ENCODE results near the gene ITSN1. TPM values are rescaled to one million over a fixed set of nuclear protein-coding genes. Genes with fewer than 3 reads are reported as not detected.

ITSN1 gene
- total RNA-seq, 1 experiment from 2014 or later: 50.8 TPM

GRCh38 chr21:33841561-33841960 is 199.3 kb downstream of the ITSN1 start:
- H3K27me3 ChIP-seq: no peaks in the 10 kb centered on the region
- H3K9me3 ChIP-seq (replicated peaks): no peaks in the 10 kb centered on the region
- peaks cover 21% of the 10 kb centered on the region; the same call in 1 of the 2 replicates for H3K4me1 ChIP-seq
- no peaks in the 10 kb centered on the region; the same call in 1 of the 2 replicates for H3K36me3 ChIP-seq
- no peak overlapping the region for H3K27ac ChIP-seq
- no peak overlapping the region for H3K4me3 ChIP-seq
- no peak for DNase-seq

- H3K4me1 ChIP-seq: peaks cover 37% of the 10 kb centered on the region
- no peak for DNase-seq
- H3K9me3 ChIP-seq (replicated peaks): no peaks in the 10 kb centered on the region
- no peak overlapping the region for H3K4me3 ChIP-seq
- no peaks in the 10 kb centered on the region for H3K36me3 ChIP-seq
- no peaks in the 10 kb centered on the region for H3K27me3 ChIP-seq
- H3K27ac ChIP-seq: no peak overlapping the region
These were observed 200.9 kb downstream of the ITSN1 start for GRCh38 chr21:33843216-33843615.

GRCh38 chr21:33844104-33844889 is 202.0 kb downstream of the ITSN1 start:
- no peak overlapping the region for H3K4me3 ChIP-seq
- peaks cover 46% of the 10 kb centered on the region for H3K4me1 ChIP-seq
- H3K27me3 ChIP-seq: no peaks in the 10 kb centered on the region
- peak overlapping the region; percentile 5; the same call in 1 of the 2 replicates for H3K27ac ChIP-seq
- no peaks in the 10 kb centered on the region for H3K36me3 ChIP-seq
- no peaks in the 10 kb centered on the region for H3K9me3 ChIP-seq (replicated peaks)
- peak; percentile 53 to 59 for DNase-seq

GRCh38 chr21:33844890-33845205 is 202.5 kb downstream of the ITSN1 start:
- Histone ChIP-seq H3K4me1 (peaks cover 46% of the 10 kb centered on the region), H3K4me3 (no peak overlapping the region), H3K36me3 (no peaks in the 10 kb centered on the region), H3K27ac (peak overlapping the region; percentile 5; the same call in 1 of the 2 replicates), H3K27me3 (no peaks in the 10 kb centered on the region), H3K9me3 (replicated peaks) (no peaks in the 10 kb centered on the region)
- DNase-seq: no peak

GRCh38 chr21:33846141-33846540 is 203.8 kb downstream of the ITSN1 start:
- H3K36me3 ChIP-seq: no peaks in the 10 kb centered on the region
- DNase-seq: no peak
- H3K9me3 ChIP-seq (replicated peaks): no peaks in the 10 kb centered on the region
- peaks cover 44% of the 10 kb centered on the region for H3K4me1 ChIP-seq
- no peak overlapping the region for H3K27ac ChIP-seq
- no peaks in the 10 kb centered on the region for H3K27me3 ChIP-seq
- H3K4me3 ChIP-seq: no peak overlapping the region

GRCh38 chr21:33847588-33848248 is 205.4 kb downstream of the ITSN1 start:
- Histone ChIP-seq H3K4me3 (peak overlapping the region; percentile 39), H3K9me3 (replicated peaks) (no peaks in the 10 kb centered on the region), H3K27ac (peak overlapping the region; percentile 63), H3K4me1 (peaks cover 48% of the 10 kb centered on the region), H3K36me3 (no peaks in the 10 kb centered on the region), H3K27me3 (no peaks in the 10 kb centered on the region)
- peak; percentile 80 to 86 for DNase-seq

GRCh38 chr21:33848249-33848953 is 206.1 kb downstream of the ITSN1 start:
- Histone ChIP-seq H3K36me3 (no peaks in the 10 kb centered on the region), H3K9me3 (replicated peaks) (no peaks in the 10 kb centered on the region), H3K4me3 (peak overlapping the region; percentile 39), H3K27me3 (no peaks in the 10 kb centered on the region), H3K27ac (peak overlapping the region; percentile 63), H3K4me1 (peaks cover 55% of the 10 kb centered on the region)
- peak; percentile 61 to 76 for DNase-seq

- no peaks in the 10 kb centered on the region for H3K36me3 ChIP-seq
- H3K9me3 ChIP-seq (replicated peaks): no peaks in the 10 kb centered on the region
- H3K4me3 ChIP-seq: no peak overlapping the region
- peaks cover 55% of the 10 kb centered on the region for H3K4me1 ChIP-seq
- no peak for DNase-seq
- no peak overlapping the region for H3K27ac ChIP-seq
- no peaks in the 10 kb centered on the region for H3K27me3 ChIP-seq
These were observed 207.5 kb downstream of the ITSN1 start for GRCh38 chr21:33849834-33850233.

- Histone ChIP-seq H3K9me3 (replicated peaks) (no peaks in the 10 kb centered on the region), H3K4me1 (peaks cover 59% of the 10 kb centered on the region), H3K27ac (no peak overlapping the region), H3K36me3 (no peaks in the 10 kb centered on the region), H3K27me3 (no peaks in the 10 kb centered on the region), H3K4me3 (no peak overlapping the region)
- no peak for DNase-seq
These were observed 208.1 kb downstream of the ITSN1 start for GRCh38 chr21:33850401-33850800.

GRCh38 chr21:33850985-33851384 is 208.7 kb downstream of the ITSN1 start:
- no peak overlapping the region for H3K4me3 ChIP-seq
- no peaks in the 10 kb centered on the region for H3K27me3 ChIP-seq
- no peaks in the 10 kb centered on the region for H3K9me3 ChIP-seq (replicated peaks)
- H3K4me1 ChIP-seq: peaks cover 61% of the 10 kb centered on the region
- DNase-seq: no peak
- H3K36me3 ChIP-seq: no peaks in the 10 kb centered on the region
- no peak overlapping the region for H3K27ac ChIP-seq

- H3K36me3 ChIP-seq: no peaks in the 10 kb centered on the region
- H3K9me3 ChIP-seq (replicated peaks): no peaks in the 10 kb centered on the region
- H3K4me1 ChIP-seq: peaks cover 53% of the 10 kb centered on the region
- H3K4me3 ChIP-seq: no peak overlapping the region
- H3K27ac ChIP-seq: peak overlapping the region; percentile 31
- peak; percentile 50 to 84 for DNase-seq
- H3K27me3 ChIP-seq: no peaks in the 10 kb centered on the region
These were observed 210.2 kb downstream of the ITSN1 start for GRCh38 chr21:33852485-33852884.

GRCh38 chr21:33854604-33855003 is 212.3 kb downstream of the ITSN1 start:
- no peaks in the 10 kb centered on the region for H3K9me3 ChIP-seq (replicated peaks)
- H3K4me3 ChIP-seq: no peak overlapping the region
- H3K27ac ChIP-seq: peak overlapping the region; percentile 25
- no peaks in the 10 kb centered on the region for H3K27me3 ChIP-seq
- peaks cover 37% of the 10 kb centered on the region for H3K4me1 ChIP-seq
- peak; percentile 84 to 95 for DNase-seq
- H3K36me3 ChIP-seq: no peaks in the 10 kb centered on the region

- H3K36me3 ChIP-seq: no peaks in the 10 kb centered on the region
- H3K27ac ChIP-seq: peak overlapping the region; percentile 25; the same call in 1 of the 2 replicates
- H3K9me3 ChIP-seq (replicated peaks): no peaks in the 10 kb centered on the region
- peak; percentile 38 to 54 for DNase-seq
- no peaks in the 10 kb centered on the region for H3K27me3 ChIP-seq
- H3K4me1 ChIP-seq: peaks cover 37% of the 10 kb centered on the region
- no peak overlapping the region for H3K4me3 ChIP-seq
These were observed 212.9 kb downstream of the ITSN1 start for GRCh38 chr21:33855190-33855589.

GRCh38 chr21:33856893-33857527 is 214.7 kb downstream of the ITSN1 start:
- no peak overlapping the region for H3K4me3 ChIP-seq
- H3K27me3 ChIP-seq: no peaks in the 10 kb centered on the region
- no peaks in the 10 kb centered on the region for H3K36me3 ChIP-seq
- H3K27ac ChIP-seq: no peak overlapping the region
- H3K4me1 ChIP-seq: peaks cover 35% of the 10 kb centered on the region
- DNase-seq: no peak
- no peaks in the 10 kb centered on the region for H3K9me3 ChIP-seq (replicated peaks)
